K562 (cell line): ENCODE results near the gene RINT1. TPM values are rescaled to one million over a fixed set of nuclear protein-coding genes. Genes with fewer than 3 reads are reported as not detected.

Experiments used
- ARID1B ChIP-seq: fragments of 450-650 bp; IDR thresholded peaks from 2 replicates; pipeline ENCODE4 v1.6.1; 2016; ENCODE audit warnings: antibody characterized with exemption, mild to moderate bottlenecking, inconsistent platforms
- ASH1L ChIP-seq: fragments of 450-650 bp; IDR thresholded peaks from 2 replicates; pipeline ENCODE4 v1.6.1; 2018; ENCODE audit warnings: borderline replicate concordance, mild to moderate bottlenecking, low read depth; ENCODE audit not compliant: partially characterized antibody
- BRF2 ChIP-seq: IDR thresholded peaks from 3 replicates; pipeline ENCODE4 v1.6.1; 2011; ENCODE audit warnings: borderline replicate concordance, mild to moderate bottlenecking; ENCODE audit not compliant: insufficient read length, insufficient read depth
- CBX3 ChIP-seq, 2 experiments: IDR thresholded peaks; 1 replicate in 1 of 2; 2 replicates in 1 of 2; pipeline ENCODE4 v1.6.1; 2012; ENCODE audit warnings: inconsistent platforms in 2 of 2, low read length in 2 of 2, borderline replicate concordance in 1 of 2, control low read depth in 1 of 2
- CBX5 ChIP-seq: IDR thresholded peaks from 2 replicates; pipeline ENCODE4 v1.6.1; 2014; ENCODE audit warnings: low read depth, borderline replicate concordance
- HNRNPLL ChIP-seq: fragments of 200-400 bp; formaldehyde crosslinking; IDR thresholded peaks from 2 replicates; pipeline ENCODE4 v1.6.1; 2017; ENCODE audit warnings: low read length, low read depth, mild to moderate bottlenecking; ENCODE audit not compliant: poor library complexity, severe bottlenecking
- IFI16 ChIP-seq: fragments of 250-450 bp; sonication (Bioruptor Pico); IDR thresholded peaks from 2 replicates; pipeline ENCODE4 v2.1.2; 2022; ENCODE audit warnings: mild to moderate bottlenecking, inconsistent platforms
- MEIS2 ChIP-seq: fragments of 450-650 bp; IDR thresholded peaks from 2 replicates; pipeline ENCODE4 v1.6.1; 2014; ENCODE audit warnings: mild to moderate bottlenecking; ENCODE audit not compliant: partially characterized antibody
- MTF1 ChIP-seq: fragments of 250-450 bp; sonication (Bioruptor Pico); IDR thresholded peaks from 2 replicates; pipeline ENCODE4 v1.9.0; 2021; ENCODE audit warnings: moderate library complexity, mild to moderate bottlenecking, inconsistent platforms, borderline replicate concordance
- NFRKB ChIP-seq: fragments of 450-650 bp; IDR thresholded peaks from 2 replicates; pipeline ENCODE4 v1.6.1; 2016; ENCODE audit warnings: low read depth
- NR1H2 ChIP-seq: sonication (generic); formaldehyde crosslinking; IDR thresholded peaks from 2 replicates; pipeline ENCODE4 v1.4.0; 2020; ENCODE audit warnings: mild to moderate bottlenecking, missing genetic modification reagents
- NR2C2 ChIP-seq, 2 experiments: fragments of 200-800 bp in 1 of 2; sonication (Bioruptor generic) in 1 of 2; sonication (generic) in 1 of 2; formaldehyde crosslinking in 1 of 2; IDR thresholded peaks; 2 replicates each; pipeline versions ENCODE4 v1.6.1 to v1.8.0; 2016 to 2022; ENCODE audit warnings: mild to moderate bottlenecking in 1 of 2, missing compliant biosample characterization in 1 of 2, missing genetic modification characterization in 1 of 2, missing genetic modification reagents in 1 of 2
- PHF20 ChIP-seq: fragments of 450-650 bp; IDR thresholded peaks from 2 replicates; pipeline ENCODE4 v1.6.1; 2018; ENCODE audit not compliant: partially characterized antibody
- PKNOX1 ChIP-seq: fragments of 450-650 bp; IDR thresholded peaks from 2 replicates; pipeline ENCODE4 v1.6.1; 2016
- PML ChIP-seq: IDR thresholded peaks from 2 replicates; pipeline ENCODE4 v1.6.1; 2012; ENCODE audit warnings: low read length, inconsistent platforms
- POU5F1 ChIP-seq: fragments of 150-350 bp; IDR thresholded peaks from 2 replicates; pipeline ENCODE4 v1.6.1; 2014; ENCODE audit warnings: borderline replicate concordance, low read length, low read depth, mild to moderate bottlenecking; ENCODE audit not compliant: partially characterized antibody
- RBM39 ChIP-seq: fragments of 200-400 bp; formaldehyde crosslinking; optimal IDR thresholded peaks from 2 replicates; pipeline ENCODE3; 2018; ENCODE audit warnings: low read depth, low read length
- SUPT5H ChIP-seq: fragments of 450-650 bp; IDR thresholded peaks from 2 replicates; pipeline ENCODE4 v1.6.1; 2016
- ZEB2 ChIP-seq: fragments of 450-650 bp; IDR thresholded peaks from 2 replicates; pipeline ENCODE4 v1.6.1; 2016
- ZHX1 ChIP-seq: fragments of 150-350 bp; conservative IDR thresholded peaks from 2 replicates; pipeline ENCODE4 v1.6.1; 2014; ENCODE audit warnings: low read length
- ZKSCAN1 ChIP-seq: fragments of 150-350 bp; IDR thresholded peaks from 2 replicates; pipeline ENCODE4 v1.6.1; 2016; ENCODE audit warnings: low read depth, low read length
- ZNF224 ChIP-seq: sonication (generic); formaldehyde crosslinking; IDR thresholded peaks from 2 replicates; pipeline ENCODE4 v1.8.0; 2022; ENCODE audit warnings: mild to moderate bottlenecking, missing genetic modification reagents
- ZNF586 ChIP-seq: fragments of 450-650 bp; formaldehyde crosslinking; conservative IDR thresholded peaks from 2 replicates; pipeline ENCODE4 v1.4.0; 2020; ENCODE audit warnings: mild to moderate bottlenecking, moderate library complexity
- ZNF76 ChIP-seq: fragments of 250-450 bp; sonication (Bioruptor Pico); IDR thresholded peaks from 2 replicates; pipeline ENCODE4 v1.4.0; 2020; ENCODE audit warnings: mild to moderate bottlenecking, moderate library complexity, borderline replicate concordance
- polyA plus RNA-seq, 8 experiments: library from polyadenylated mRNA; depleted of rRNA in 4 of 8; stranded (reverse) in 5 of 8; unstranded in 3 of 8; fragments of >200 nt; fragmentation: Nextera tagmentation in 2 of 8; fragmentation: Illumina TruSeq in 1 of 8; extraction: Ambion mirVana in 2 of 8; extraction: Trizol in 1 of 8; gene quantifications; 2 replicates each; pipeline versions ENCODE4 v1.2.1 to v1.2.3, GENCODE V29; 2011 to 2014; ENCODE audit warnings: inconsistent platforms in 1 of 8, missing spikeins in 1 of 8
- total RNA-seq, 7 experiments: library from RNA; depleted of rRNA in 6 of 7; stranded (reverse); fragments of >200 nt in 6 of 7; fragmentation: Illumina TruSeq in 2 of 7; extraction: Trizol in 2 of 7; gene quantifications; 2 replicates each; pipeline versions ENCODE4 v1.2.1 to v1.2.3, GENCODE V29; 2011 to 2021; ENCODE audit warnings: low replicate concordance in 1 of 7

Gene RINT1
- total and polyA plus RNA-seq, 9 of the 15 experiments (the other 6 are each of a cell fraction or from before 2014, with no cell fraction given), result 21.3 to 74.3 (median 27.4) TPM

GRCh38 chr7:105531792-105532671, at the start of gene RINT1 (continued):
- TF ChIP-seq ZNF586, result no peak
- TF ChIP-seq NR2C2 (CRISPR knock-in tag; IDR thresholded peaks at IDR 0.05), result peak; percentile 79
- no peak for TF ChIP-seq NR2C2 (tag; IDR thresholded peaks at IDR 0.05)
- peak; percentile 87 for TF ChIP-seq RBM39
- no peak for TF ChIP-seq HNRNPLL
- peak; percentile 59; the same call in 1 of the 2 replicates for TF ChIP-seq ZKSCAN1
- peak; percentile 100 for TF ChIP-seq SUPT5H
- TF ChIP-seq ZNF76 (CRISPR knock-in tag), result no peak
- no peak for TF ChIP-seq MTF1 (CRISPR knock-in tag)
- peak; percentile 27; the same call in 1 of the 2 replicates for TF ChIP-seq ZEB2
- peak in 1 of 2 experiments; percentile 80; a peak in 1 of 3 replicates for TF ChIP-seq CBX3 (IDR thresholded peaks at IDR 0.05; ENCODE audit: borderline replicate concordance in 1 of 2, low read length in 2 of 2)
- TF ChIP-seq PKNOX1, result no peak; the same call in 1 of the 2 replicates
- TF ChIP-seq NR1H2 (CRISPR knock-in tag), result peak; percentile 97; the same call in 1 of the 2 replicates
- no peak for TF ChIP-seq POU5F1
- TF ChIP-seq ASH1L, result no peak
- peak; percentile 76 for TF ChIP-seq CBX5
- TF ChIP-seq NFRKB, result no peak; the same call in 1 of the 2 replicates
- TF ChIP-seq IFI16 (CRISPR knock-in tag), result no peak
- TF ChIP-seq ZNF224 (CRISPR knock-in tag), result no peak
- peak; percentile 95 for TF ChIP-seq PML
- TF ChIP-seq ARID1B, result peak; percentile 36
- TF ChIP-seq MEIS2, result peak; percentile 56
- no peak for TF ChIP-seq BRF2
- peak; percentile 97 for TF ChIP-seq PHF20
- TF ChIP-seq ZHX1, result 0 out of 2 replicates have a peak, but pooled peaks have one; percentile 75
